H9 (cell line): ENCODE measurements around the gene TNRC18. TPM values are rescaled to one million over a fixed set of nuclear protein-coding genes. Genes with fewer than 3 reads are reported as not detected.

Source experiments
- DNase-seq: peaks from one replicate; pipeline ENCODE4 v3.0.0-alpha.2; 2017
- H2AFZ ChIP-seq: one replicate; pipeline ENCODE4 v1.6.1; 2013; ENCODE audit warnings: mild to moderate bottlenecking, low read length, control low read depth, moderate library complexity
- H2AK5ac ChIP-seq: 2 replicates; pipeline ENCODE4 v1.6.1; 2013; ENCODE audit warnings: low read length, control low read depth, mixed read lengths; ENCODE audit not compliant: insufficient read length
- H2BK120ac ChIP-seq: one replicate; pipeline ENCODE4 v1.6.1; 2013; ENCODE audit warnings: low read depth, mild to moderate bottlenecking, low read length, control low read depth, inconsistent platforms; ENCODE audit not compliant: poor library complexity, severe bottlenecking
- H2BK12ac ChIP-seq: 2 replicates; pipeline ENCODE4 v1.6.1; 2013; ENCODE audit warnings: low read length, control low read depth, mixed read lengths, low read depth; ENCODE audit not compliant: insufficient read length
- H2BK15ac ChIP-seq: 2 replicates; pipeline ENCODE4 v1.6.1; 2013; ENCODE audit warnings: low read depth, low read length, control low read depth
- H2BK20ac ChIP-seq: one replicate; pipeline ENCODE4 v1.6.1; 2013; ENCODE audit warnings: low read depth, mild to moderate bottlenecking, low read length, control low read depth, inconsistent platforms; ENCODE audit not compliant: poor library complexity, severe bottlenecking
- H2BK5ac ChIP-seq: 2 replicates; pipeline ENCODE4 v1.6.1; 2013; ENCODE audit warnings: low read length, control low read depth, mixed read lengths; ENCODE audit not compliant: insufficient read length
- H3K14ac ChIP-seq: 2 replicates; pipeline ENCODE4 v1.6.1; 2013; ENCODE audit warnings: low read length, control low read depth; ENCODE audit not compliant: insufficient read depth
- H3K18ac ChIP-seq: 2 replicates; pipeline ENCODE4 v1.6.1; 2013; ENCODE audit warnings: low read depth, mild to moderate bottlenecking, mixed read lengths, low read length, control low read depth; ENCODE audit not compliant: insufficient read length
- H3K23ac ChIP-seq: 2 replicates; pipeline ENCODE4 v1.6.1; 2013; ENCODE audit warnings: low read length, control low read depth, mixed read lengths, low read depth; ENCODE audit not compliant: insufficient read length
- H3K23me2 ChIP-seq: 2 replicates; pipeline ENCODE4 v1.6.1; 2013; ENCODE audit warnings: low read depth, mild to moderate bottlenecking, mixed read lengths, low read length, control low read depth; ENCODE audit not compliant: insufficient read length, poor library complexity, severe bottlenecking
- H3K27ac ChIP-seq: 2 replicates; pipeline ENCODE4 v1.5.1; 2013; ENCODE audit warnings: low read length, control low read depth, mixed read lengths, low read depth; ENCODE audit not compliant: insufficient read length
- H3K27me3 ChIP-seq: 2 replicates; pipeline ENCODE4 v1.6.1; 2013; ENCODE audit warnings: low read length, control low read depth, inconsistent platforms; ENCODE audit not compliant: insufficient read depth
- H3K4ac ChIP-seq: 2 replicates; pipeline ENCODE4 v1.6.1; 2013; ENCODE audit warnings: low read depth, mild to moderate bottlenecking, control low read depth, inconsistent platforms, low read length, moderate library complexity
- H3K4me1 ChIP-seq: 2 replicates; pipeline ENCODE4 v1.6.1; 2013; ENCODE audit warnings: low read length, control low read depth, inconsistent platforms; ENCODE audit not compliant: insufficient read depth
- H3K4me2 ChIP-seq: 2 replicates; pipeline ENCODE4 v1.6.1; 2013; ENCODE audit warnings: low read length, control low read depth, mixed read lengths; ENCODE audit not compliant: insufficient read length, insufficient read depth
- H3K56ac ChIP-seq: 2 replicates; pipeline ENCODE4 v1.6.1; 2013; ENCODE audit warnings: low read depth, mild to moderate bottlenecking, mixed read lengths, low read length, control low read depth; ENCODE audit not compliant: insufficient read length
- H3K79me1 ChIP-seq: 2 replicates; pipeline ENCODE4 v1.6.1; 2013; ENCODE audit warnings: low read depth, mild to moderate bottlenecking, moderate library complexity, low read length, control low read depth, inconsistent platforms; ENCODE audit not compliant: insufficient read depth, poor library complexity, severe bottlenecking
- H3K79me2 ChIP-seq: 2 replicates; pipeline ENCODE4 v1.6.1; 2013; ENCODE audit warnings: low read length, control low read depth, inconsistent platforms; ENCODE audit not compliant: insufficient read depth
- H3K9ac ChIP-seq: 2 replicates; pipeline ENCODE4 v1.6.1; 2013; ENCODE audit warnings: low read length, control low read depth, mixed read lengths; ENCODE audit not compliant: insufficient read length; ENCODE audit errors: extremely low read depth
- H3K9me3 ChIP-seq: one replicate; pipeline ENCODE4 v1.6.1; 2013; ENCODE audit warnings: low read depth, low read length, inconsistent platforms; ENCODE audit not compliant: control insufficient read depth
- H3T11ph ChIP-seq: one replicate; pipeline ENCODE4 v1.6.1; 2013; ENCODE audit warnings: mild to moderate bottlenecking, low read length, control low read depth, inconsistent platforms
- H4K20me1 ChIP-seq: one replicate; pipeline ENCODE4 v1.6.1; 2013; ENCODE audit not compliant: control insufficient read depth, insufficient read length, insufficient read depth
- H4K5ac ChIP-seq: 2 replicates; pipeline ENCODE4 v1.6.1; 2013; ENCODE audit warnings: low read depth, mild to moderate bottlenecking, mixed read lengths, low read length, control low read depth; ENCODE audit not compliant: insufficient read length
- H4K8ac ChIP-seq: replicated peaks from 2 replicates; pipeline ENCODE4 v1.6.1; 2013; ENCODE audit warnings: low read length, control low read depth, mixed read lengths, low read depth; ENCODE audit not compliant: insufficient read length
- H4K91ac ChIP-seq: 2 replicates; pipeline ENCODE4 v1.6.1; 2013; ENCODE audit warnings: low read depth, mild to moderate bottlenecking, moderate library complexity, mixed read lengths, low read length, control low read depth; ENCODE audit not compliant: insufficient read length
- H3K27ac Mint-ChIP-seq, 3 experiments: 2 replicates in 2 of 3; 3 replicates in 1 of 3; pipeline ENCODE4 v1.8.0; 2020 to 2021; ENCODE audit warnings: mixed read lengths in 3 of 3, mild to moderate bottlenecking in 1 of 3, moderate library complexity in 1 of 3
- H3K27me3 Mint-ChIP-seq: 2 replicates; pipeline ENCODE4 v1.8.0; 2021; ENCODE audit warnings: low read depth, mild to moderate bottlenecking, moderate library complexity, mixed read lengths
- H3K36me3 Mint-ChIP-seq, 3 experiments: 2 replicates in 2 of 3; 3 replicates in 1 of 3; pipeline ENCODE4 v1.8.0; 2020 to 2021; ENCODE audit warnings: low read depth in 3 of 3, mixed read lengths in 3 of 3; ENCODE audit not compliant: insufficient read depth in 1 of 3
- H3K4me1 Mint-ChIP-seq, 2 experiments: 2 replicates each; pipeline ENCODE4 v1.8.0; 2020; ENCODE audit warnings: mixed read lengths in 2 of 2
- H3K4me3 Mint-ChIP-seq, 2 experiments: 2 replicates in 1 of 2; 3 replicates in 1 of 2; pipeline ENCODE4 v1.8.0; 2020 to 2021; ENCODE audit warnings: mild to moderate bottlenecking in 2 of 2, mixed read lengths in 2 of 2, moderate library complexity in 1 of 2
- H3K9me3 Mint-ChIP-seq, 2 experiments: 2 replicates in 1 of 2; 3 replicates in 1 of 2; pipeline ENCODE4 v1.8.0; 2020; ENCODE audit warnings: mild to moderate bottlenecking in 2 of 2, mixed read lengths in 2 of 2, moderate library complexity in 1 of 2
- WGBS: extraction: QIAGEN DNeasy Blood & Tissue Kit; methylation state at CpG from one replicate; pipeline ENCODE4 v1.1.7; 2013; ENCODE audit warnings: missing lambda C conversion rate, low lambda C conversion rate, mixed read lengths; ENCODE audit not compliant: insufficient read length; ENCODE audit errors: extremely low coverage; 5-methylcytosine and 5-hydroxymethylcytosine counted together
- total RNA-seq: library from RNA; stranded (reverse); gene quantifications from 2 replicates; pipeline ENCODE4 v1.2.1, GENCODE V29; 2021
- TF ChIP-seq, protein P1 (sequence below): fragments of 200-600 bp; sonication (generic); conservative IDR thresholded peaks from 3 replicates; pipeline ENCODE4 v1.8.0; 2021; ENCODE audit warnings: antibody characterized with exemption, mild to moderate bottlenecking

The TNRC18 gene
- total RNA-seq, 1 experiment from 2014 or later = 21.2 TPM

- Histone ChIP-seq H3K27me3 (no peaks in the 10 kb centered on the region), H3K18ac (no peak overlapping the region), H4K91ac (no peak overlapping the region), H2BK120ac (no peak overlapping the region), H2BK15ac (no peak overlapping the region), H2AFZ (no peak overlapping the region), H3K4me2 (no peak overlapping the region), H4K8ac (no peak overlapping the region), H4K5ac (no peak overlapping the region), H3K9me3 (no peaks in the 10 kb centered on the region), H3K9ac (no peak overlapping the region), H3K23ac (no peak overlapping the region), H2AK5ac (no peak overlapping the region), H3K4me1 (no peaks in the 10 kb centered on the region), H3K14ac (no peak overlapping the region), H3T11ph (no peak overlapping the region), H2BK5ac (no peak overlapping the region), H3K79me1 (no peaks in the 10 kb centered on the region), H3K56ac (no peak overlapping the region), H3K23me2 (no peaks in the 10 kb centered on the region), H3K79me2 (no peaks in the 10 kb centered on the region), H3K27ac (no peak overlapping the region), H4K20me1 (no peaks in the 10 kb centered on the region), H2BK20ac (no peak overlapping the region), H3K4ac (no peak overlapping the region), H2BK12ac (no peak overlapping the region)
- TF ChIP-seq, protein P1, sequence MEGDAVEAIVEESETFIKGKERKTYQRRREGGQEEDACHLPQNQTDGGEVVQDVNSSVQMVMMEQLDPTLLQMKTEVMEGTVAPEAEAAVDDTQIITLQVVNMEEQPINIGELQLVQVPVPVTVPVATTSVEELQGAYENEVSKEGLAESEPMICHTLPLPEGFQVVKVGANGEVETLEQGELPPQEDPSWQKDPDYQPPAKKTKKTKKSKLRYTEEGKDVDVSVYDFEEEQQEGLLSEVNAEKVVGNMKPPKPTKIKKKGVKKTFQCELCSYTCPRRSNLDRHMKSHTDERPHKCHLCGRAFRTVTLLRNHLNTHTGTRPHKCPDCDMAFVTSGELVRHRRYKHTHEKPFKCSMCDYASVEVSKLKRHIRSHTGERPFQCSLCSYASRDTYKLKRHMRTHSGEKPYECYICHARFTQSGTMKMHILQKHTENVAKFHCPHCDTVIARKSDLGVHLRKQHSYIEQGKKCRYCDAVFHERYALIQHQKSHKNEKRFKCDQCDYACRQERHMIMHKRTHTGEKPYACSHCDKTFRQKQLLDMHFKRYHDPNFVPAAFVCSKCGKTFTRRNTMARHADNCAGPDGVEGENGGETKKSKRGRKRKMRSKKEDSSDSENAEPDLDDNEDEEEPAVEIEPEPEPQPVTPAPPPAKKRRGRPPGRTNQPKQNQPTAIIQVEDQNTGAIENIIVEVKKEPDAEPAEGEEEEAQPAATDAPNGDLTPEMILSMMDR = no peak
- peaks cover 4% of the 10 kb centered on the region in 2 experiments; a peak in 2 of 4 replicates for H3K4me1 Mint-ChIP-seq
- no peak for DNase-seq
- peak overlapping the region in 1 of 2 experiments; percentile 21; a peak in 2 of 5 replicates for H3K4me3 Mint-ChIP-seq
- no CpG with 5 or more reads among the region's 7 CpGs for WGBS
- peaks cover 2% of the 10 kb centered on the region; the same call in 1 of the 2 replicates for H3K27me3 Mint-ChIP-seq
- no peaks in the 10 kb centered on the region for H3K9me3 Mint-ChIP-seq
- H3K36me3 Mint-ChIP-seq = no peaks in the 10 kb centered on the region
- H3K27ac Mint-ChIP-seq = peak overlapping the region in 1 of 3 experiments; percentile 47; a peak in 1 of 7 replicates
Measured at GRCh38 chr7:5397736-5398135, 25.9 kb downstream of the TNRC18 start.
